Measurements from ENCODE around the gene CDK6.

The CDK6 gene

GRCh38 chr7:92788559-92789183 is 47.7 kb downstream of the CDK6 start:
- DNase-seq, result no peak

GRCh38 chr7:92785923-92786322 is 50.5 kb downstream of the CDK6 start:
- peak; percentile 52 for DNase-seq

GRCh38 chr7:92784935-92785334 is 51.4 kb downstream of the CDK6 start:
- no peak for DNase-seq

- no peak for DNase-seq
Observed at GRCh38 chr7:92783260-92784201, 52.8 kb downstream of the CDK6 start.

- DNase-seq, result no peak
Observed at GRCh38 chr7:92782855-92783254, 53.5 kb downstream of the CDK6 start.

- no peak for DNase-seq
Observed at GRCh38 chr7:92782236-92782635, 54.1 kb downstream of the CDK6 start.

- DNase-seq, result peak; percentile 65
Observed at GRCh38 chr7:92781117-92781720, 55.2 kb downstream of the CDK6 start.

- no peak for DNase-seq
Observed at GRCh38 chr7:92778972-92779371, 57.4 kb downstream of the CDK6 start.

GRCh38 chr7:92777993-92778392 is 58.4 kb downstream of the CDK6 start:
- DNase-seq, result no peak

- DNase-seq, result no peak
Observed at GRCh38 chr7:92773808-92774207, 62.6 kb downstream of the CDK6 start.

- no peak for DNase-seq
Observed at GRCh38 chr7:92769844-92770243, 66.5 kb downstream of the CDK6 start.

GRCh38 chr7:92769394-92769699 is 67.0 kb downstream of the CDK6 start:
- DNase-seq, result no peak

- no peak for DNase-seq
Observed at GRCh38 chr7:92768501-92769393, 67.6 kb downstream of the CDK6 start.

- DNase-seq, result no peak
Observed at GRCh38 chr7:92767437-92767836, 68.9 kb downstream of the CDK6 start.

GRCh38 chr7:92766461-92767003 is 69.8 kb downstream of the CDK6 start:
- no peak for DNase-seq

- no peak for DNase-seq
Observed at GRCh38 chr7:92765725-92766124, 70.6 kb downstream of the CDK6 start.

GRCh38 chr7:92763636-92764423 is 72.5 kb downstream of the CDK6 start:
- DNase-seq, result no peak

GRCh38 chr7:92762851-92763250 is 73.5 kb downstream of the CDK6 start:
- DNase-seq, result no peak

- no peak for DNase-seq
Observed at GRCh38 chr7:92761391-92762097, 74.8 kb downstream of the CDK6 start.

- DNase-seq, result no peak
Observed at GRCh38 chr7:92758796-92759431, 77.5 kb downstream of the CDK6 start.
